SK-N-SH treated with all-trans-retinoic acid at 6 μM for 48 hours (cell line): Measurements from ENCODE around the gene CCDC89.

Source experiments
- ISL1 ChIP-seq: fragments of 250-450 bp; sonication (Bioruptor Pico); IDR thresholded peaks from 2 replicates; pipeline ENCODE4 v2.1.2; 2022; ENCODE audit warnings: mild to moderate bottlenecking, moderate library complexity
- ZFP30 ChIP-seq: fragments of 450-650 bp; formaldehyde crosslinking; IDR thresholded peaks from 2 replicates; pipeline ENCODE4 v1.5.0; 2022; ENCODE audit warnings: mild to moderate bottlenecking, moderate library complexity
- ZNF8 ChIP-seq: fragments of 450-650 bp; formaldehyde crosslinking; IDR thresholded peaks from 2 replicates; pipeline ENCODE4 v1.5.0; 2020; ENCODE audit warnings: mild to moderate bottlenecking, moderate library complexity

DNA sequence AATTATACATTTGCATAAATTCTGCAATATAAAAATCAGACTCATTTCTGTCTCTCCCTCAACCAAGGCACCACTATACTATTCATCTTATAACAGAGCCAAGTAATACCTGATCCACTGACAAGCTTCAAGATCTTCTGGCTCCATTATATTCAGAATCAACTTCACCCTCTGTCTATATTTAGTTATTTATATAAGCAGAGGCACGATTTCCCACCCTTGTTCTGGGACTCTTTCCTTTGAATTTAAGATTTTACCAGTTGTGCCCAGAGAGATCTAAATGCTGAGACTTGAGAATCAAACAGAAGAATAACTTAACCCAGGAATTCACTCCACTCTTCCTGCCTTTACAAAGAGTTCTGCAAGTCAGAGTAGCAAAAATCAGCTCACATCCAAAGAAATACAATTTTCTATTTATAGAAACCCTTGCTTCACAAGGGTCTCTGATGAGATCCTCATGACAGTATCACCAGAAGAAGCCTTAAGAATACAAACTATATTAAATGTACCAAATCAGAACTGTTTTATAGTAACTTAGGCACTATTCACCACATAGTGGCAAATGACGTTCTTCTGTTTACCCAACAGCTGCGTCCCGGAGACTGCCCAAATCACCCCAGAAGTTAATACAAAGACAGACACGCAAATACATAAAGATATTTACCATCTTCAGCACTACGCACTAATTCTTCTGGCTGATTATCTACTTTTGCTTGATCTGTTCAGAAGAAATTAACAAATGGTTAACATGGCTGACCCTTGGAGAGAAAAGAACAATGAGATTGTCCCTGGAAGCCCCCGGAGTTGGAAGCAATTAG, 32.3 kb upstream of the CCDC89 start:
- no peak for TF ChIP-seq ZNF8
- no peak for TF ChIP-seq ISL1
- TF ChIP-seq ZFP30 (CRISPR knock-in tag), result no peak
